Cardiac muscle cell (in vitro differentiated cells and primary cell): ENCODE data around the gene ITSN1. TPM values are rescaled to one million over a fixed set of nuclear protein-coding genes. Genes with fewer than 3 reads are reported as not detected.

ENCODE experiments used
- DNase-seq, 2 donors: peaks; one replicate each; pipeline versions ENCODE4 v3.0.0 to v3.0.0-alpha.2; 2010 to 2017; ENCODE audit warnings: low read depth in 1 of 2, low spot score in 1 of 2
- H3K27ac ChIP-seq: fragments of 200-600 bp; sonication (generic); 2 replicates; pipeline ENCODE4 v1.5.1; 2016
- H3K27me3 ChIP-seq: fragments of 200-600 bp; sonication (generic); 2 replicates; pipeline ENCODE4 v1.6.0; 2016; ENCODE audit warnings: control low read depth
- H3K36me3 ChIP-seq: fragments of 200-600 bp; sonication (generic); 2 replicates; pipeline ENCODE4 v1.5.1; 2016; ENCODE audit warnings: control low read depth
- H3K4me1 ChIP-seq: fragments of 200-600 bp; sonication (generic); 2 replicates; pipeline ENCODE4 v1.8.1; 2017; ENCODE audit warnings: low read depth, mild to moderate bottlenecking, mixed run types
- H3K4me3 ChIP-seq: fragments of 200-600 bp; sonication (generic); 2 replicates; pipeline ENCODE4 v1.5.1; 2016; ENCODE audit warnings: mild to moderate bottlenecking
- H3K9me3 ChIP-seq: fragments of 200-600 bp; sonication (generic); 2 replicates; pipeline ENCODE4 v1.5.1; 2017; ENCODE audit warnings: low read depth, mild to moderate bottlenecking, control low read depth
- CTCF ChIP-seq: IDR thresholded peaks from 2 replicates; pipeline ENCODE4 v1.5.1; 2012; ENCODE audit warnings: low read depth, mild to moderate bottlenecking, low read length
- polyA plus RNA-seq: library from polyadenylated mRNA; unstranded; fragments of >200 nt; fragmentation: Nextera tagmentation; extraction: Ambion mirVana; gene quantifications from 2 replicates; pipeline ENCODE4 v1.2.1, GENCODE V29; 2016
- total RNA-seq: library from RNA; depleted of rRNA; stranded (reverse); fragments of >200 nt; gene quantifications from 2 replicates; pipeline ENCODE4 v1.2.3, GENCODE V29; 2016

The ITSN1 gene
- total and polyA plus RNA-seq, 2 experiments from 2014 or later = 92.4 to 125 TPM

- no peaks in the 10 kb centered on the region for H3K9me3 ChIP-seq
- peaks cover 9% of the 10 kb centered on the region for H3K36me3 ChIP-seq
- H3K4me1 ChIP-seq = peaks cover 4% of the 10 kb centered on the region
- no peak for TF ChIP-seq CTCF
- peak overlapping the region; percentile 1 for H3K27ac ChIP-seq
- no peak overlapping the region for H3K4me3 ChIP-seq
- peak in 1 of 2 donors; percentile 20 for DNase-seq
- H3K27me3 ChIP-seq = no peaks in the 10 kb centered on the region
These were observed 168.5 kb downstream of the ITSN1 start for GRCh38 chr21:33810766-33811165.

GRCh38 chr21:33811167-33812010 lies 169.1 kb downstream of the ITSN1 start:
- Histone ChIP-seq H3K27ac (peak overlapping the region; percentile 1), H3K4me1 (peaks cover 4% of the 10 kb centered on the region), H3K9me3 (no peaks in the 10 kb centered on the region), H3K27me3 (no peaks in the 10 kb centered on the region), H3K36me3 (peaks cover 15% of the 10 kb centered on the region), H3K4me3 (no peak overlapping the region)
- TF ChIP-seq CTCF = no peak
- DNase-seq = no peak

- no peak for TF ChIP-seq CTCF
- Histone ChIP-seq H3K4me3 (no peak overlapping the region), H3K4me1 (peaks cover 4% of the 10 kb centered on the region), H3K36me3 (peaks cover 29% of the 10 kb centered on the region), H3K9me3 (no peaks in the 10 kb centered on the region), H3K27me3 (no peaks in the 10 kb centered on the region), H3K27ac (peak overlapping the region; percentile 48)
- no peak for DNase-seq
These were observed 171.6 kb downstream of the ITSN1 start for GRCh38 chr21:33813832-33814365.

- H3K4me3 ChIP-seq = no peak overlapping the region
- no peak for TF ChIP-seq CTCF
- no peak for DNase-seq
- H3K27ac ChIP-seq = no peak overlapping the region
- H3K4me1 ChIP-seq = peaks cover 4% of the 10 kb centered on the region
- peaks cover 39% of the 10 kb centered on the region for H3K36me3 ChIP-seq
- no peaks in the 10 kb centered on the region for H3K9me3 ChIP-seq
- H3K27me3 ChIP-seq = no peaks in the 10 kb centered on the region
These were observed 172.9 kb downstream of the ITSN1 start for GRCh38 chr21:33815143-33815707.

- no peak for DNase-seq
- Histone ChIP-seq H3K27me3 (no peaks in the 10 kb centered on the region), H3K4me1 (peaks cover 5% of the 10 kb centered on the region), H3K9me3 (no peaks in the 10 kb centered on the region), H3K4me3 (no peak overlapping the region), H3K27ac (no peak overlapping the region), H3K36me3 (peaks cover 41% of the 10 kb centered on the region)
- TF ChIP-seq CTCF = no peak
These were observed 173.9 kb downstream of the ITSN1 start for GRCh38 chr21:33816174-33816573.
